GM18526 (cell line): ENCODE results near the gene TTLL9.
A peak's percentile ranks its signal among the peaks of the same experiment; 100 is the strongest.

Source experiments
- POLR2A ChIP-seq: IDR thresholded peaks from 3 replicates; pipeline ENCODE4 v1.6.1; 2011; ENCODE audit not compliant: insufficient read length; ENCODE audit errors: extremely low read depth

Gene TTLL9

GRCh38 chr20:31934491-31934890 lies 64.1 kb downstream of the TTLL9 start:
- no peak for TF ChIP-seq POLR2A

DNA sequence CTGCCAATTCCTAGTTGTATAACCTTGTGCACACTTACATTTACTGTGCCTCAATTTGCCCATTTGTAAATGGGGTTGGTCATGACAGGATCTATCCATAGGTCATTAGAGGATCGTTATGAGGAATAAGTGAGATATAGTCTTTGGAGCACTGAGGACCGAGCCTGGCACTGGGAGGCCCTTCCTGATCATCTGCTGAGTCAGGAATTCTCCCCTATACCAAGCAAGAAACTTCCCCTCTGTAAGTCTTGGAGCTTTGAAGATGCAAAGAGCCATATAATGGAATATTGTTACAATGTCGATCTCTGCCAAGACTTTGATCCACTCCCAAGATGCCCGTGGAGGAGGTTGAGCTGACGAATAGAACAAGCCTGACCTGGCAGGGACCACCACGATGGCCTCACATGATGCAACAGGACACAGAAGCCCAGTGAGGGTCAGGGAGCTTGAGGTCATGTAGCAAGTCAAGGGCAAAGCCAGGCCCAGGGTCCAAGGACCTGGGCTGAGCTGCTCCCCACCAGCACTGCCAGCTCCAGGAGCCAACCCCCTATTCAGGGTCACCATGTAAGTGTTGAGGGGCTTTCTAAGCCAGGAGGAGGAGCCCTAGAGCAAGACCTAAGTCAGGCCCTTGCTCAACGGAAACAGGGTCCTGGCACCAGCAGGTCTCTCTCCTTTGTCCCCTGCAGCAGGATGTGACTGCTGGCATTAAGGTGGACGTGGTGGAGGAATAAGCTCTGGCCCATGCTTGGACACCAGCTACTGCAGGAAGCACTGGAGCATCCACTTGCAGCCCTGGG lies 64.7 kb downstream of the TTLL9 start:
- TF ChIP-seq POLR2A, result no peak

DNA sequence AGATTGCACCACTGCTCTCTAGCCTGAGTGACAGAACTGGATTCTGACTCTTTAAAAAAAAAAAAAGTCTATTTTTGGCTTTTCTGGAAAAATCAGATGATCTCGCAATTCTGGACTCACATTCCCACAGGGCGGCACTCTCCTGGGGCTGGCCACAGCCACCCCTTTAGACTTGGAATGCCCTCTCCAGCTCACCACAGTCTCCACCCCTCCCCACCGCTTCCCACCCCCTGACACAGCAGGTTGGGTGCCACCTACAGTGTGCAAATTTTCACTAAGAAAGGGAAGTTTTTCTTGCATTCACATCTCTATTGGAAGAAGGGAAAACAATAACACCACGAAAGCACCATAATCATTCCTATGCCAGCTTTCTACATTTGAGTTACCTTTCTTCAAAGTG lies 66.0 kb downstream of the TTLL9 start:
- TF ChIP-seq POLR2A, result no peak

DNA sequence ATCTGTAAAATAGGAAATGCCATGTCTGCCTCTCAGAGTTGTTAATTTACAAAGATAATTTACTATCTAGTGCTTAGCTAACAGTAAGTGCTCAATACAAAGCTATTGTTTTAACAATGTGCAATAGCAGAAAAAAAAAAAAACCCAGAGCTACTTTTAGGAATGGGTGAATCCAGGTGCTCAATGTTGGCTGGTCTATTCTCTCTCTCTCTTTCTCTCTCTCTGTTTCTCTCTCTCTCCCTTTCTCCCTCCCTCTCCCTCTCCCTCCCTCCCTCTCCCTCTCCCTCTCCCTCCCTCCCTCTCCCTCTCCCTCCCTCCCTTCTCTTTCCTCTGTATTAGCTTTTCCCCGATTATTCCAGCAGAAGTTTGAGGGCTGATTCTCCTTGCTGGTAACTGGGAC lies 67.4 kb downstream of the TTLL9 start:
- TF ChIP-seq POLR2A, result no peak

DNA sequence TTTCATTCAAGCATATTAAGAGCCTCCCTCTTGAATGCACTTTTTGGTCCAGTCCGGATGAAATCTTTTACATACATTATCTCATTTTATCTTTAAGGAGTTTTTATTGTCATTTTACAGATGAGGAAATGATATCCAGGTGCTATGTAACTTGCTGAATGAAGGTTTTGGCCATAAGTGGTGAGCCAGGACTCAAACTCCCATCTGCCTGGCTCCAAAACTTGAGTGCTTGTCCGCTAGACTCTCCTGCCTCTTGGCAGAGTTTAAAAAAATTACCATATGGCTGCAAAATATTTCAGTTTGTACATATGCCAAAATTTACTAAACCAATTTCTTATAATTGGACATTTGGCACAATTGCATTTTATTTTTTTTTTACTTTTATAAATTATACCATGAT lies 69.2 kb downstream of the TTLL9 start:
- TF ChIP-seq POLR2A, result no peak

GRCh38 chr20:31943052-31943471 lies 72.6 kb downstream of the TTLL9 start:
- no peak for TF ChIP-seq POLR2A

DNA sequence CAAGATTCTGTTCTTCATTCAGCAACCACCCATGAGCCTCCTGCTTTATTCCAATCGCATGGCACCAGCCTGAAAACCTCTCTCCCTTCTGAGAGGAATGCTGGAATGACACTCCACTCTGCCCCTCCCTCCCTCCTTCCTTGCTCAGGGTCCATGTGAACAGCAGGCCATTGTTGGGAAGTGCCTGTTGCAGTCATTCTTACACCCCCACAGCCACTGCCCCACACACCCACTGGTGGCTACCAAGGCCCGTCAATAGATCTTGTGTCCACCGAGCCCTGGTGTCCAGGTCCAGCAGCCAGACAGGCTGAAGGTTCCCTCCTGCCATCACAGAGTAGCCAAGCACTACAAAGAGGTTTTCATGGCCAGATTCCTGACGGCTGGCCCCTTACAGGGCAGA lies 74.9 kb downstream of the TTLL9 start:
- TF ChIP-seq POLR2A, result no peak

- TF ChIP-seq POLR2A, result no peak
Measured at GRCh38 chr20:31945785-31946184, 75.4 kb downstream of the TTLL9 start.

- TF ChIP-seq POLR2A, result no peak
Measured at GRCh38 chr20:31948008-31948407, 77.6 kb downstream of the TTLL9 start.

GRCh38 chr20:31949877-31950646 lies 79.6 kb downstream of the TTLL9 start:
- TF ChIP-seq POLR2A, result no peak

DNA sequence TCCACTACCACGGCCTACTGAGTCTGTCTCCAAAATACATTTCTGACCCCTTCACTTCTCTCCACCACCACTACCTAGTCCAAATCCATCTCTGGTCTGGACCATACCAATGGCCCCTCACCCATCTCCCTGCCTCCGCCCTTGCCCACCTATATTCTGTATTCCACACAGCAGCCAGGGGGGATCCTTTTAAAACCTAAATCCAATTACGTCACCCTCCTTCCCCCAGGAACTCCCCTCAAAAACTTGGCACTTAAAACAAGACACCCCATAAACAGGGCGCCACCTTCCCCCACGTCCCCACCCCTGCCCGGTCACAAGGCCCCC lies 80.7 kb downstream of the TTLL9 start:
- no peak for TF ChIP-seq POLR2A

GRCh38 chr20:31951530-31952453 lies 81.4 kb downstream of the TTLL9 start, which contains the start of gene PDRG1:
TSS of gene PDRG1 (minus strand) at chr20:31952046. CDS start at chr20:31951961, 85 bp downstream.
- TF ChIP-seq POLR2A, result peak; percentile 88

DNA sequence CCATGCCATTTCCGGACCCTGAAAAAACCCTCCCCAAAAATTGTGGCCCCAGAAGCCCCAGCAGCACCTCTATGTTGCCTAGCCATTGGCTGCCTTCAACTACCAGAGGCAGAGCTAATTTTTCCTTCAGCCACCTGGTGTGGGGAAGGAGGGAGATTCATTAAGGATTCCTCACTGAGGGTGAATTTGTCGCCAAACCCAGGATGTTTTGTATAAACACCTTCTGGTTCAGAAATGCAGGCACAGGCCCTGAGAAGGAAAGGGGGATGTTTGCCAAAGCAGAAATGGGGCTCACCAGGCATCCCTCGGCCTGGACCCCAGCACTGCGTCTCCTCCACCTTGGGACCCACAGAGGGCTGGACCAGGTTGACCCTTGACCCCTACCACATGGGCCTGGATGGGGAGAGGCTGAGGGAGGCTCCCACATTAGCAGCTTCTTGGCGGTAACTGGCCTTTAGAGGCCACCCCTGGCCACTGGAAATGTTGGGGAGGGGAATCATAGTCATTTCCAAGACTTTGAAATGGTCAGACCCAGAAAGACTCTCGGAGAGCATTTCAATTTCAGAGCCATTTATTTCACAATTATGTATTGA lies 83.2 kb downstream of the TTLL9 start:
- TF ChIP-seq POLR2A, result no peak

GRCh38 chr20:31954500-31954899 lies 84.1 kb downstream of the TTLL9 start:
- no peak for TF ChIP-seq POLR2A
